Gastrocnemius medialis (tissue), 4 donors: ENCODE data around the gene CCPG1. TPM values are rescaled to one million over a fixed set of nuclear protein-coding genes. Genes with fewer than 3 reads are reported as not detected.
A peak's percentile ranks its signal among the peaks of the same experiment; 100 is the strongest.

Experiments used
- ATAC-seq, 2 donors: fragments of 150-250 bp; one replicate each; pipeline ENCODE4 v1.9.1; 2016
- DNase-seq, 2 donors: peaks; one replicate each; pipeline ENCODE4 v3.0.0-alpha.2; 2019
- H3K27ac ChIP-seq, 4 donors: fragments of 200-600 bp; sonication (generic); 1 replicate in 1 of 4; 2 replicates in 3 of 4; pipeline ENCODE4 v1.5.1; 2016 to 2018; ENCODE audit warnings: mild to moderate bottlenecking in 2 of 4, moderate library complexity in 1 of 4
- H3K27me3 ChIP-seq, 3 donors: fragments of 200-600 bp; sonication (generic) in 2 of 3; 1 replicate in 1 of 3; 2 replicates in 2 of 3; pipeline versions ENCODE4 v1.5.1 to v1.6.0; 2016 to 2019; ENCODE audit warnings: mild to moderate bottlenecking in 1 of 3, moderate library complexity in 1 of 3
- H3K36me3 ChIP-seq, 2 donors: fragments of 200-600 bp; sonication (generic) in 1 of 2; one replicate each; pipeline ENCODE4 v1.5.1; 2017 to 2018
- H3K4me1 ChIP-seq, 2 donors: fragments of 200-600 bp; sonication (generic) in 1 of 2; one replicate each; pipeline ENCODE4 v1.5.1; 2016 to 2017; ENCODE audit warnings: mild to moderate bottlenecking in 2 of 2
- H3K4me3 ChIP-seq, 4 donors: fragments of 200-600 bp; sonication (generic) in 3 of 4; 1 replicate in 1 of 4; 2 replicates in 3 of 4; pipeline ENCODE4 v1.5.1; 2016 to 2019; ENCODE audit warnings: mild to moderate bottlenecking in 2 of 4
- H3K9me3 ChIP-seq, 3 donors: fragments of 200-600 bp; sonication (generic) in 2 of 3; 1 replicate in 1 of 3; 2 replicates in 2 of 3; pipeline ENCODE4 v1.5.1; 2016 to 2019
- POLR2A ChIP-seq, 2 donors: fragments of 450-650 bp; IDR thresholded peaks; one replicate each; pipeline ENCODE4 v1.6.1; 2017; ENCODE audit warnings: antibody characterized with exemption in 2 of 2, mild to moderate bottlenecking in 2 of 2, moderate library complexity in 2 of 2
- in situ Hi-C, 4 donors: fragments of 200-750 bp; cut with MboI; loops; one replicate each; pipeline versions ENCODE4 v1.15.0 to v1.8.0; 2017; ENCODE audit warnings: low sequenced_read_pairs in 4 of 4
- intact Hi-C: fragments of 100-400 bp; cut with DNase I; formaldehyde crosslinking; loops from one replicate; pipeline ENCODE4 v1.15.1; 2023; ENCODE audit warnings: low total_unique reads
- total RNA-seq, 4 donors: library from RNA; depleted of rRNA; stranded (reverse); fragments of >200 nt; gene quantifications; one replicate each; pipeline versions ENCODE4 v1.1.0 to v1.2.3, GENCODE V29; 2016
- TF ChIP-seq, protein P1 (sequence below), 5 experiments: fragments of 450-650 bp in 3 of 5; fragments of 200-600 bp in 2 of 5; sonication (generic) in 2 of 5; IDR thresholded peaks in 4 of 5; conservative IDR thresholded peaks in 1 of 5; 1 replicate in 4 of 5; 2 replicates in 1 of 5; pipeline ENCODE4 v1.5.1; 2016 to 2019; ENCODE audit warnings: antibody characterized with exemption in 5 of 5, mild to moderate bottlenecking in 3 of 5, moderate library complexity in 3 of 5

Gene CCPG1
- total RNA-seq, 4 donors from 2014 or later = 61.6 to 142 (median 103) TPM

DNA sequence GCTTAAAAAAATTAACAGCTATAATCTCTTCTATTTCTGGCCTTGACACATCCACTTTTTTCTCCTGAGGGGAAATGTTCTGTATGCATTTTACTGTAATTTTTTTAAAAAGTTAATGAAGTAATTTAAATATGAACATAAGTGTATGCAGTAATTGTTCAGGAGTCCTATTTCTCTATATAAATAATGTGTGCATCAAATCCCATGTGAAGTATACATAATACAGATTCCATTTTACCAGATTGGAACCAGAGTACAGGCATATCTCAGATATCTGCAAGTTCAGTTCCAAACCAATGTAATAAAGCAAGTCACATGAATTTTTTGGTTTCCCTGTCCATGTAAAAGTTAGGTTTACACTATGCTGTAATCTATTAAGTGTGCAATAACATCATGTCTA, 26.6 kb downstream of the CCPG1 start:
- no peak for ATAC-seq
- in situ Hi-C loops = no loop called here
- peaks cover 0 to 57% of the 10 kb centered on the region in 2 donors for H3K36me3 ChIP-seq

DNA sequence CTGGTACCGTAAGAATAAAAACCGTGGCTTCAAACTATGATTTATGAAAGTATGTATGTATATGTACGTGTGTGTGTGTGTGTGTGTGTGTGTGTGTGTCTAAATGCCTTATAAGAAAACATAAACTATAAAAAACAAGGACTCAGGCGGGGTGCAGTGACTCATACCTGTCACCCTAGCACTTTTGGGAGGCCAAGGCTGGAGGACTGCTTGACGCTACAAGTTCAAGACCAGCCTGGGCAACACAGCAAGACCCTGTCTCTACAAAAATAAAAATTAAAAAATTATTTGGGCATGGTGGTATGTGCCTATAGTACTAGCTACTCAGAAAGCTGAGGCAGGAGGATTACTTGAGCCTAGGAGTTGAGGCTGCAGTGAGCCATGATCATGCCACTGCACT, 29.1 kb downstream of the CCPG1 start:
- Histone ChIP-seq H3K27me3 (no peaks in the 10 kb centered on the region), H3K4me3 (no peak overlapping the region), H3K4me1 (no peaks in the 10 kb centered on the region), H3K27ac (no peak overlapping the region), H3K36me3 (peaks cover 0 to 57% of the 10 kb centered on the region in 2 donors), H3K9me3 (no peaks in the 10 kb centered on the region)
- ATAC-seq (no peak), DNase-seq (no peak)
- TF ChIP-seq, protein P1, sequence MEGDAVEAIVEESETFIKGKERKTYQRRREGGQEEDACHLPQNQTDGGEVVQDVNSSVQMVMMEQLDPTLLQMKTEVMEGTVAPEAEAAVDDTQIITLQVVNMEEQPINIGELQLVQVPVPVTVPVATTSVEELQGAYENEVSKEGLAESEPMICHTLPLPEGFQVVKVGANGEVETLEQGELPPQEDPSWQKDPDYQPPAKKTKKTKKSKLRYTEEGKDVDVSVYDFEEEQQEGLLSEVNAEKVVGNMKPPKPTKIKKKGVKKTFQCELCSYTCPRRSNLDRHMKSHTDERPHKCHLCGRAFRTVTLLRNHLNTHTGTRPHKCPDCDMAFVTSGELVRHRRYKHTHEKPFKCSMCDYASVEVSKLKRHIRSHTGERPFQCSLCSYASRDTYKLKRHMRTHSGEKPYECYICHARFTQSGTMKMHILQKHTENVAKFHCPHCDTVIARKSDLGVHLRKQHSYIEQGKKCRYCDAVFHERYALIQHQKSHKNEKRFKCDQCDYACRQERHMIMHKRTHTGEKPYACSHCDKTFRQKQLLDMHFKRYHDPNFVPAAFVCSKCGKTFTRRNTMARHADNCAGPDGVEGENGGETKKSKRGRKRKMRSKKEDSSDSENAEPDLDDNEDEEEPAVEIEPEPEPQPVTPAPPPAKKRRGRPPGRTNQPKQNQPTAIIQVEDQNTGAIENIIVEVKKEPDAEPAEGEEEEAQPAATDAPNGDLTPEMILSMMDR (IDR thresholded peaks at IDR 0.05 in 4 of 5, conservative IDR thresholded peaks at IDR 0.05 in 1 of 5) = no peak
- no peak for TF ChIP-seq POLR2A (IDR thresholded peaks at IDR 0.05)
- in situ Hi-C loops = no loop called here
- intact Hi-C loops = no loop called here

More for the DNA sequence above, 26.6 kb downstream of the CCPG1 start:
- no peaks in the 10 kb centered on the region for H3K9me3 ChIP-seq
- intact Hi-C loops = no loop called here
- no peak overlapping the region for H3K27ac ChIP-seq
- no peaks in the 10 kb centered on the region for H3K4me1 ChIP-seq
- TF ChIP-seq, protein P1 (IDR thresholded peaks at IDR 0.05 in 4 of 5, conservative IDR thresholded peaks at IDR 0.05 in 1 of 5) = no peak
- TF ChIP-seq POLR2A (IDR thresholded peaks at IDR 0.05) = no peak
- DNase-seq = no peak
- H3K4me3 ChIP-seq = no peak overlapping the region
- no peaks in the 10 kb centered on the region for H3K27me3 ChIP-seq

DNA sequence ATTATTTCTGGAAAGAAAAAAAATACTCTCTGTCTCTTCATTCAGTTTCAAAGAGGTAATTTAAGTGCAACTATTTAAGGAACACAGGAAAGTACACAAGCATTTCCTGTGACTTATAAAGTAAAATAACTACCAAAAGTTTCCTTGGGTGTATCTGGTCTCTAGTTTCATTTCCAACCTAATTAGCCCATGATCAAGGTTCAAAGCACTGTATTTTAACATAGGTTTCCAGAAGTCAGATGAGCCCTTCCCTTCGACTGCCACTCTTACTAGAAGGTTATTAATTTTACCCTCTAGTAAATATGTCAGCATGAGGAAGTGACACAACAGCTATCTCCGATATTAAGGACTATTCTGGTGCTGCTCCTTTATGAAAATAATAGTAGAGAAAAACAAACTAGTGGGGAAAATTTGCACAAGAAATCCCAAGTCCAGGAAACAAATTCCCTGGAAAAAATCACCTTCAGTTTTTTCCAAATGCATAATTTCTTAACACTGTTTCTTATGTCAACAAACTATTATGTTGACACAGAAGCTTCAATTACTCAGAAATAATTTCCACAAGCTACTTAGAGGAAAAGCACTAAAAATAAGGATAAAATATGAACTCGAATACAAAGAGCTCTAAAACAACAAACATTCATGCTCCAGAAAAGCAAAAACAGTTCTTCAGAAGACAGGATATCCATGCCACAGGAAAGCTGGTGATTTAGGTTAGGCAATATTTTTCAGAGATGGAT, 35.3 kb downstream of the CCPG1 start:
- H3K4me1 ChIP-seq = peaks cover 16% of the 10 kb centered on the region in 2 donors
- H3K27ac ChIP-seq = peak overlapping the region; percentile 43 to 61 (median 57)
- H3K4me3 ChIP-seq = no peak overlapping the region
- H3K9me3 ChIP-seq = no peaks in the 10 kb centered on the region
- ATAC-seq (no peak), DNase-seq (no peak)
- in situ Hi-C loops = no loop called here
- H3K36me3 ChIP-seq = peaks cover 0 to 66% of the 10 kb centered on the region in 2 donors
- H3K27me3 ChIP-seq = no peaks in the 10 kb centered on the region
- intact Hi-C loops = no loop called here
- TF ChIP-seq POLR2A (IDR thresholded peaks at IDR 0.05) = no peak
- TF ChIP-seq, protein P1 (IDR thresholded peaks at IDR 0.05 in 4 of 5, conservative IDR thresholded peaks at IDR 0.05 in 1 of 5) = no peak

DNA sequence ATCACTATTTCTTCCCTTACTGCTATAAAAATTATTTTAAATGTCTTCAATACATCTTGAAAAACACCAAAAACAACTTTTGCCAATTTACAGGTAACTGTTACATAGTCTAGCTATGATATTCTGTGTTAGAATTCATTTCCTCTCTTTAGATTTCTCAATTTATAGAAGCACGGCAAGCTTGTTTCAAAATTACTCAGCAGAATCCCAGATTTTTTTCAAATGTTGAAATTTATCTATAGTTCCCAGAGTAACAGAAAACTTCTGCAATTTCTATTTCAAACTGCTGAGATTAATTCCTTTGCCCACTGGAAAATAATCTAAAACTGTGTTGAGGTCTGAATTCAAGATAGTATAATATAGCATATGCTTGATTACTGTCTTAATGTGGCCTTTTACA, 41.2 kb downstream of the CCPG1 start:
- no peak for DNase-seq
- in situ Hi-C loops (no loop called here), intact Hi-C loops (no loop called here)
- Histone ChIP-seq H3K4me3 (no peak overlapping the region), H3K4me1 (no peaks in the 10 kb centered on the region), H3K27me3 (no peaks in the 10 kb centered on the region), H3K9me3 (no peaks in the 10 kb centered on the region), H3K27ac (no peak overlapping the region), H3K36me3 (peaks cover 0 to 68% of the 10 kb centered on the region in 2 donors)
- ATAC-seq = no peak
- TF ChIP-seq, protein P1 (IDR thresholded peaks at IDR 0.05 in 4 of 5, conservative IDR thresholded peaks at IDR 0.05 in 1 of 5) = no peak
- no peak for TF ChIP-seq POLR2A (IDR thresholded peaks at IDR 0.05)
